Measurements from ENCODE around the gene ZNF112.

Gene ZNF112

DNA sequence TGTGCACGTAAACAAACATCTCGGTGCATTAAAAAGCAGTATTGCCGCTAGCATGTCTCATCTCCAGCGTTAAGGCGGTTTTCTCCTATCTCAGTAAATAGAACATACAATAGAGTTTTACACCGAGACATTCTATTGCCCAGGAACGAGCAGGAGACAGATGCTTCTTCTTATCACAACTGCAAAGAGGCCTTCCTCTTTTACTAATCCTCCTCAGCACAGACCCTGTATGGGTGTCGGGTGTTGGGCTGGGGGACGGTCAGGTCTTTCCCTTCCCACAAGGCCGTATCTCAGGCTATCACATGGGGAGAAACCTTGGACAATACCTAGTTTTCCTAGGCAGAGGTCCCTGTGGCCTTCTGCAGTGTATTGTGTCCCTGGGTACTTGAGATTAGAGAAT, 75.6 kb downstream of the ZNF112 start:
- DNase-seq, result no peak

DNA sequence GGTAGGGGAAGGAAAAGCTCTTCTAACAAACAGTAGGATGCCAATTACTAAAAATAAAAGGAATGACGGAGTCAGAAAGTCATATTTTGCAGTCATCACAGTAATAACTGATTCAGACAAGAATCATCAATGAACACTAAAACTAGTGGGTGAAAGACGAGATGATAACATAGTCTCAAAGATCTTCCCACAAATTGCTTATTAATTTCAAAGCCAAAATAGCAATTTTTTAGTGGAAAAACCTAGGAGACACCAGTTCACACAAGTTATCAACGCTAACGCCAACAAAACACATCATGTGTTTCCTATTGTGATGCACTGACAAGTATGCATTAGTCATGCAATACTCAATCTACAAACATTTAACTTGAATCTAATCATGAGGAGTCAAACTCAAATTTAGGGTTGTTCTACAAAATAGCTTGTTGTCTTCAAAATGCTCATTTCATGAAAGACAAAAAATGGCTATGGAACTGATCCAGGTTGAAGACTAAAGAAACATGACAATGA, 78.2 kb downstream of the ZNF112 start:
- no peak for DNase-seq

DNA sequence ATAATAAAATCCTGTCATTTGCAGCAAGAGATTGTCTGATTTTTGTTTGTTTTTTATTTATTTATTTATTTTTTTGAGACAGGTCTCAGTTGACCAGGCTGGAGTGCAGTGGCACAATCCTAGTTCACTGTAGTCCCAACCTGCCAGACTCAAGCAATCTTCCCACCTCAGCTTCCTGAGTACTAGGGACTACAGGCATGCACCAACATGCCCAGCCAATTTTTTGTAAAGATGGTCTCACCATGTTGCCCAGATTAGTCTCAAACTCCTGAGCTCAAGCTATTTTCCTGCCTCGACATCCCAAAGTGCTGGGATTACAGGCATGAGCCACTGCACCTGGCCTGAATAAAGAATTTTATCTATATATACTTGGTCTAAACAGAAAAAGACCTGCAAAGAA, 79.1 kb downstream of the ZNF112 start:
- DNase-seq, result no peak
